GM19239 (cell line): ENCODE results near the gene RIPK1.
"Not testable (repeated sequence)": the region's sequence is repeated elsewhere in the genome, so short reads cannot be mapped to it uniquely, and the experiment has no call there.

Source experiments
- DNase-seq: peaks from one replicate; pipeline ENCODE4 v3.0.0; 2011; ENCODE audit warnings: low spot score; ENCODE audit not compliant: insufficient read length
- FAIRE-seq: peaks from 2 replicates; lab custom pipeline; 2011; peaks lifted over from hg19 to GRCh38; lab: Jason Lieb, UNC

RIPK1 gene

DNA sequence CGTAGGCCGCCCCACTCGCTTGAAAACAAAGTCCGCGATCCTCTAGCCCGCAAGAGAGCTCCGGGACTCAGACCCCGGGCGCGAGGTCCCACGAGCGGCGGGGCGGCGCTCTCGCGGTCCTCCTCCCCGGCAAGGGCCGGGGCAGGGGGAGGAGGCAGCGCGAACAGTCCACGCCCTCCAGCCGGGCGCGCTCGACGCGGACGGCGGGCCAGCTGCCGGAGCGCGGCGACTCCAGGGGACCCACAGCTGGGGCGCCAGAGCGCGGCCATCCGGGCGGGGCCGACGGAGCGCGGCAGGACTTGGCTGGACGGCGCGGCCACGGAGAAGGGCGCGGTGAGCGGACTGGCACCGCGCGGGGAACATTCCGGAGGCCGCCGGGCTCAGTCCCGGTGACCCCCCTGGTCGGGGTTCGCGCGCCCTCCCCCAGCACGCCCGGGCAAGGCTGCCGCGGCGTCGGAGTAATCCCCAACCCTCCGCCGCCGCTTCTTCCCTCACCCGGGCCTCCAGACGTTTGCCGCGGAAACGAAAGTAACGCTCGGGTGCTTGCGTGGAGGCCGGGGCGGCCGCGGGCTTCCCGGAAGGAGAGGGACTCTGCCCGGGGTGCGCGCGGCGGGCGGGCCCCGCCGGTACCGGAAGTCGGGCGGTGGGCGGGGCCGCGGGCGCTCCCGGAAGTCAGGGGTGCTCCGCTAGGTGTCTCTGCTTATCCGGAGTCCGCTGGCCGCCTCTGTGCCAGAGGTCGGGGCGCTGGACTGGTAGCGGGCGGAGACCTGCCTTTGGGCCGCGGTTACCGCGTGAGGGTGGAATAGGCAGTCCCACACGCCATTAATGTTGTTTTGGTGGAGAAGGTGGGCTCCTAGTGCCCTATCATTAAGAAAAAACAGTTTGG lies at the start of gene RIPK1:
RIPK1 (plus strand) TSS at position 166 of the 886 bp plus-strand sequence. CDS start 8,330 bp downstream, outside the sequence.
- DNase-seq (peak; percentile 93), FAIRE-seq (peak; percentile 67)

DNA sequence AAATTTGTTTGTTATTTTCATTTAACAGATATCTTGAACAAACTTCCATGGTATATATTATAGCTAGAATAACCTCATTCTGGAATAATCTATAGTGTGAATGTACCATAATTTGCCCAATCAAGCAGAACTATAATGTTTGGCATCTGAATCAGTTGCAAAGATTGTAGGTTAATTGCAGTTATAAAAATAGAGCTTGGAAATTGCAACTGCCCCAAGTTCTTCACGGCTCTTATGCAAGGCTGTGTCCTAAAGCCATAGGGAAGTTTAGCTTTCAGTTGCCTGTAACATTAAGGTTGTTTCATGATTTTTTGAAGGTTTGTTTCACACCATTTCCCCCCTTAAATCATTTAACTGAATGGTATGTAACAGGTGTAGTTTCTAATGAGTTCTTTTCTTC lies 49.2 kb upstream of the RIPK1 start:
- DNase-seq (no peak), FAIRE-seq (no peak)

DNA sequence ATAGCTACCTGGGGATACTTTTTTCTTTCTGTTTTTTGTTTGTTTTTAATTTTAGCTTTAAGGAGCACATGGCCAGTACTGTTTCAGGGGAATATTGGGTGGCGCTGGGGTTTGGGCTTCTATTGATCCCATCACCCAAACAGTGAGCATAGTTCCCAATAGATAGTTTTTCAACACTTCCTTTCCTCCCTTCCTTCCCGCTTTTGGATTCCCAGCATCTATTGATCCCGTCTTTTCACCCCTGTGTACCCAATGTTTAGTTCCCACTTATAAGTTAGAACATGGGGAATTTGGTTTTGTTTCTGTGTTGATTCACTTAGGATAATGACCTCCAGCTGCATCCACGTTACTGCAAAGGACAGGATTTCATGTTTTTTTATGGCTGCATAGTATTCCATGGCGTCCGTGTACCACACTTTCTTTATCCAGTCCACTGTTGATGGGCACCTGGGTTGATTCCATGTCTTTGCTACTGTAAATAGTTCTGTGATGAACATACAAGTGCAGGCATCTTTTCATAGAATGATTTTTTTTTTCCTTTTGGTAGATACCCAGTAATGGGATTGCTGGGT lies 48.5 kb upstream of the RIPK1 start:
- no peak for FAIRE-seq
- no peak for DNase-seq

DNA sequence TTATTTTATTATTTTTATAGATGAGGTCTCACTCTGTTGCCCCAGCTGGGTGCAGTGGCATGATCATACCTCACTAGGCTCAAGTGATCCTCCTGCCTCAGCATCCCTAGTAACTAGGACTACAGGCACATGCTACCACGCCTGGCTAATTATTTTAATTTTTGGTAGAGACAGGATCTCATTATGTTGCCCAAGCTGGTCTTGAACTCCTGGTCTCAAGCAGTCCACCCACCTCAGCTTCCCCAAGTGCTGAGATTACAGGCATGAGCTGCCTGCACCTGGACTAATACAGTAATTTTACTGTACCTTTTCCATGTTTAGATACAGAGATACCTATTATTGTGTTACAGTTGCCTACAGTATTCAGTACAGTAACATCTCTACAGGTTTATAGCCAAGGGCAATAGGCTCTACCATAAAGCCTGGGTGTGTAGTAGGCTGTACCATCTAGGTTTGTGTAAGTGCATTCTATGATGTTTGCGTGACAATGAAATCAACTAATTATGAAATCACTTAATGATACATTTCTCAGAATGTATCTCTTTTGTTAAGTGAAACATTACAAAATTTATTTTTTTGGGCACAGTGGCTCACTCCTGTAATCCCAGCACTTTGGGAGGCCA lies 47.2 kb upstream of the RIPK1 start:
- DNase-seq, FAIRE-seq: not testable (repeated sequence)

DNA sequence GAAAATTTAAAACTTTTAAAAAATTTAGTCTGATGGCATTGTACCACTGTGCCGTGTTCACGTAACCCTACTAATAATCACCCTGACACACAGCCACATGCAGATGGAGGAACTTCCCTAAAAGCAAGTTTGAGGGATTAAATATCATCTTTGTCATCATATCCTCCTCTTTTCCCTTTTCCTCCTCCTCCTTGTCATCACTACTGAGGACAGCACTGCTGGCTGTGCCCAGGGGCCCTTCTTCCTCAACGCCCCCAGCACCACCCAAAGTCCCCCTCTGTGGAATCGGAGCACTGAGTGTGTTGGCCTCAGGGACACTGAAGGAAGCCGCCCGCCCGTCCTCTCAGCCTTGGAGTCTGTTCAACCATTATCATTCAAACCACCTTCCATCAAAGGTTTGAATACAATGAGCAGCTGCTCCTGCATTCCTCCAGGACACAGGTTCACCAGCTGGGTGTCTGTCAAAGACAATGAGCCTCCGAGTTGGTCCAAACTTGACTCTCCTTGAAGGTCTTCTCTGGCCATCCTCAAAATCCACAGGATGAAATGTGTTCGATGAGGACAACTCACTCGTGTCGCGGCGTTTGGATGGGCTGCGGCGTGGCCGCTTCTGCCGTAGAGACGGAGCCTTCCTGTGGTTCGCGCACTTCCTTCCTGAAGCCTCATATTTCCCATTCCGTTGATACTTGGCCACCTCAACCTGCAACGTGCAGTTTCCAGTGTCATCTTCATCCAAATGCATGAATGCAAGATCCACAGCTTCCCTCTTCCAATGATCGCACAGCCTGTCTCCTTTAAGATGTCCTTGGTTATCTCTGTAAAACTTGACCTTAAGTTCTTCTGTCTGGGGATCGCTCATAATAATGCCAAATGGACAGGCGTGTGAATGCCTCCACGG lies 45.3 kb upstream of the RIPK1 start:
- FAIRE-seq (peak; percentile 64), DNase-seq (no peak)

DNA sequence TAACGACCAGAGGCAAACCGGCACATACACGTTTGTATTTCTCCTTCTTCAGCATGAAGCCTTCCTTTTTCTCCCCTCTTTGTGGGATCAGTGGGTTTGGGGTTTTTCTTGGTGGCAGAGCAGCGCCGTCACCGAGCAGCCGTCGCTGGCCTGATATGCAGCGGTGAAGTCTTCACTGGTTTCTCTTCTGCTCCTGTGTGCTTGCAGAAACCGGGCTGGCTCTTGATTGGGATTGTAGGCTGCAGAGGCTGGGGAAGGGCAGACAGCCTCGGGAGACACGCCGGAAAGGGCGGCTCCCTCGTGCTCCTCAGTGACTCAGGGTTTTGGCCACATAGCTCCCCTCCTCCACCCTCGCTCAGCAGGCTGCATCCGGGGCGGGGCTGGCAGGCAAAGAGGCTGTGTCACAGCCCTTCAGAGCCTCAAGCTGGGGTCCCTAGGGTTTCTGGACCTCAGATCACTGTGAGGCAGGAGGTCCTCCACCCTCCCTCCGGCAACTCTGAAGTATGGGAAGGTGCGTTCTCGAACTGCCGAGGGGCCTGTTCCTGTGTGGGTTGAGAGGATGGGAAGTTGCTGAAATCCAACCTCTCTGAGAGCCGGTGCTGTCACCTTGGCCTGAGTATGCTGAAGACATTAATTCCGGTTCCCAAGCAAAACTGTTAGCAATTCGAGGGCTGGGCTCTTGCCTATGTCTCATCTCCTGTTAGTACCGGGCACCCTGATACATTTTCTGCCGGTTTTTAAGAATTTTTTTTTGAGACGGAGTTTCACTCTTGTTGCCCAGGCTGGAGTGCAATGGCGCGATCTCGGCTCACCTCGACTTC lies 44.4 kb upstream of the RIPK1 start:
- peak; percentile 82 for FAIRE-seq
- DNase-seq, result peak; percentile 85

DNA sequence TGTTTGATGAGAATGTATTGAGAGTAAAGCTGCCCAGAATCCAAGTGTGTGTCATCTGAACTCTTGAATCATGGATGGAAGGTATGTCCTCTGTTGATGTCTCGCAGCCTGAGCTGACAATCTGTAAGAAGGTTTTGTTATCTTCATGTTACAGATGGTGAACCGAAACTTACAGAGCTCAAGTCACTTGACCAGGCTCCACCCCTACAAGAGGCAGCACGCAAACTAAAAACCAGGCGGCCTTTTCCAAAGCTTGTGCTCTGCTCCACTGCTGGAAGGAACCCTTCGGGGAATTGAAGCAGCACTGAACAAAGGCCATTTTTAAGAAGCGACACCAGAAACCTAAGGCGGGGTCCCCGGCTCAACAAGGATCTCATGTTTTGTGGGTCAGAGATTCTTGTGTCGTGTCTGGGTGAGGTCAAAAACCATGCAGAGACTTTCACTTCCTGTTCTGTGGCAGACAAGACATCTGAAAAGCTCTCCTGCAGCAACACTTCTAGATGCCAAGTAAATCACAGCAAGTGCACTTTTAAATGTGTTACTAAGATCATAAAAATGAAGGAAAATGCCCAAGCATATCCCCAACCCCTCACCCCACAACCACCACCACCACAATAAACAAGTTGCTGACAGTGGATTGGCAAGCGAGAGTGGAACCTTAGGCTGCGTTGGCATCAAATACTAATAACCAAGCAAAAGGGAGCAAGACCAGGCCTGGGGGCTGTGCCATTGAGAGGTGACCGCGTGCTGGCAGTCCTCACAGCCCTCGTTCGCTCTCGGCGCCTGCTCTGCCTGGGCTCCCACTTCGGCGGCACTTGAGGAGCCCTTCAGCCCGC lies 41.3 kb upstream of the RIPK1 start:
- DNase-seq, result peak; percentile 85
- peak; percentile 91 for FAIRE-seq

DNA sequence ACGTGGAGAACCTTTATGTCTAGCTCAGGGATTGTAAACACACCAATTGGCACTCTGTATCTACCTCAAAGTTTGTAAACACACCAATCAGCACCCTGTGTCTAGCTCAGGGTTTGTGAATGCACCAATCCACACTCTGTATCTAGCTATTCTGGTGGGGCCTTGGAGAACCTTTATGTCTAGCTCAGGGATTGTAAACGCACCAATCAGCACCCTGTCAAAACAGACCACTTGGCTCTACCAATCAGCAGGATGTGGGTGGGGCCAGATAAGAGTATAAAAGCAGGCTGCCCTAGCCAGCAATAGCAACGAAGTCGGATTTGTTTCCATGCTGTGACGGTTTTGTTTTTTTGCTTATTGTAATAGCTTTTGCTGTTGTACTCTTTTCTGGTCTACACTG lies 40.1 kb upstream of the RIPK1 start:
- not testable (repeated sequence) for FAIRE-seq, DNase-seq

DNA sequence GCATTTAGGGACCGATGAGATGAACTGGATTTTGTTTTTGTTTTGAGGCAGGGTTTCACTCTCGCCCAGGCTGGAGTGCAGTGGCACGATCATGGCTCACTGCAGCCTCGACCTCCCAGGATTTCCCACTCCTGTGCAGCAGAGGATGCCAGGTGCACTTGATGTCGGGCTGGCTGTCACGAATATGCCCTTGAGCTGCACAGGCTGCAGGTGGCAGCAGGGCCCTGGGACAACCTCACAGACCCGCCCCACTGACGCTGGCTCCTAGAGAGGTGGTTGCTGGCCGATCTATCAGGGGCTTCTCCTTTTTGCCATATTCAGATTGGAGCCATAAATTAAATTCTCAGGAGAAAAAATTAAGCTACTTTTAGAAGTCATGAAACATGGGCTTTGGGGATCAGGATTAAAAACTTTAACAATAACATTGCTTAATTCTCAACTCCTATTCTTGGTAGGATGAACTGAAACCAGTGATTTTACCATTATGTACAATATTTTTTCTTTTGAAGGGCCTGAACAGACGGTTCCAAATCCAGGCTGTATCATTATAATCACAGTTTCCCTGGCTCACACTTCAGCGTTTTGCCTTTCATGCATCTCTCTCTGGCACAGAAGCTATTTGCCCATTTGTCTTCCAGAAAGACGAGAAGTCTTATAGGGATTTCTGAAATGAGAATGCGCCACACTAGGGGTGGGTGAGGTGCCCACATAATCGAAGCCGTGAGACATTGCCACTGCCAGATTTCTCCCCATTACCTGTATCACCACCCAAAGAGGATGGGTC lies 36.2 kb upstream of the RIPK1 start:
- DNase-seq, result no peak

DNA sequence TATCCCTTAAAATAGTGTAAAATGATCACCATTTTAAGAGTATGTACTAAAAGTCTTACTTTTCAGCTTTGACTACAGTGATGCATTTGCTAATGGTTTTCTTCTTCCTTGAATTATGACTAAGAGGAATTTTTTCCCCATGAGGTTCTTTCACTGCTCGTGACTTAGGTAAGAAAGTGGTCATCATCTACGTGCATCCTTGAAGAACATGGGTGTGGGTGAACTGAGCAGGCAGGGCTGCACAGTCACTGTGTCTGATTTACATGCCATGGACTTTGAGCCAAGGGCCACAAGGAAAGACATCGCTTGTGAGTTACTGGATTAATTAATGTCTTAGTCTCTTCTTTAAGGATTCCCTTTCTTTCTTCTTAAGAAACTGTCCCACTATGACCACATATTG lies 35.3 kb upstream of the RIPK1 start:
- DNase-seq (no peak), FAIRE-seq (no peak)

More for the DNA sequence above, 36.2 kb upstream of the RIPK1 start:
- FAIRE-seq, result no peak

DNA sequence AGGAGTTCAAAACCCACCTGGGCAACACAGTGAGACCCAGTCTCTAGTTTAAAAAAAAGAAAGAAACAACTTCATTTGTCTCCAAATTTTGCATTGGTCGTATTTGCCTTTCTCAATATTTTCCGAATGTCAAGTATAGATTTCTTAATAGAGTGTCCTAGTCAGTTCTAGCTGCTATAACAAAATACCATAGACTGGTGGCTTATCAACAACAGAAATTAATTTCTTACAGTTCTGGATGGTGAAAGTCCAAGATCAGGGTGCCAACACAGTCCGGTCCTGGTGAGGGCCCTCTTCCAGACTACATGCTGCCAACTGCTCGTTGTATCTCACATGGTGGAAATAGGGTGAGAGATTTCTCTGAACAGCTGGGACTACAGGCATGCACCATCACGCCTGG lies 34.6 kb upstream of the RIPK1 start:
- FAIRE-seq (no peak), DNase-seq (no peak)

DNA sequence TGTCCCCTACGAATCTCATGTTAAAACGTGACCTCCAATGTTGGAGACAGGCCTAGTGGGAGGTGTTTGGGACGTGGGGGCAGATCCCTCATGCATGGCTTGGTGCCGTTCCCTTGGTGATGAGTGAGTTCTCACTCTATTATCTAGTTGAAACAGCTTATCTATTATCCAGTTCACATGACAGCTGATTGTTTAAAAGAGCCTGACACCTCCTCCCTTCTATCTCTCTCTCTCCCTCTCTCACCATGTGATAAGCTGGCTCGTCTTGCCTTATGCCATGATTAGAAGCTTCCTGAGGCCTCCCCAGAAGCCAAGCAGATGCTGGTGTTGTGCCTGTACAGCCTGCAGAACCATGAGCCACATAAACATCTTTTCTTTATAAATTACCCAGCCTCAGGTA lies 32.9 kb upstream of the RIPK1 start:
- no peak for FAIRE-seq
- DNase-seq, result no peak

DNA sequence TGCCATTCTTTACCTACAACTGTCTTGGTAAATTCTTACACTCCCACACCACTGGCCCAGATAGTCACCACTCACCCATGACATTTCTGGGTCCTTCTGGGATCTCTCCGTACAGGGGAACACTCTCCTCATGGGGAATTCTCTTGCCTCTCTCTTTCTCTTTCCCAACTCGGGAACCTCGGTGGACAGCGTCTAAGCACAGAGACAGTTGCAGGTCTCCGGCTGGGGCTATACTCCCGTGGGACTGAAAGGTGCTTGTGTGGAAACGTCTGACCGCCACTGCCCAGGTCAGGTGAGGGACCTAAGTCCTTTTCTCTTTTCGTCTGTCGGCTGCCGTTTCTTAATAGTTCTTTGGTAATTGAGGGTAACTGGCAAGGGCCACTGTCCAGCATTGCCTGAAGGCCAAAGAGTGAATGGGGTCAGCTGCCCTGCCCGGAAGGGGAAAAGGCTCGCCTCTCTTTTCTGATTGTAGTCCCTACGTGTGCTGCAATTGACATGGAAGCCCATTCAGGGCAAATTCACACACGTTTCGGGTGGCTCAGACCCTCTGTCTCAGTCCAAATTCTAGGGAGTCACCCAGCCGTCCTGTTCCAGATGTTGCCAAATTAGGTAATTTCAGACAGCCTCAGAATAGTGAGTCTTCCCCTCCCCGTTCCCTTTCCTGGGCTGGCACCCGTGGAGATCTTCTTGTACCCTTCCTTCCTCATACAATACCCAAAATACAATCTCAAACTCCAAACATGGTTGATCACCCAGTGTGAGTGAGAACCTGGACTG lies 31.2 kb upstream of the RIPK1 start:
- FAIRE-seq (no peak), DNase-seq (no peak)

DNA sequence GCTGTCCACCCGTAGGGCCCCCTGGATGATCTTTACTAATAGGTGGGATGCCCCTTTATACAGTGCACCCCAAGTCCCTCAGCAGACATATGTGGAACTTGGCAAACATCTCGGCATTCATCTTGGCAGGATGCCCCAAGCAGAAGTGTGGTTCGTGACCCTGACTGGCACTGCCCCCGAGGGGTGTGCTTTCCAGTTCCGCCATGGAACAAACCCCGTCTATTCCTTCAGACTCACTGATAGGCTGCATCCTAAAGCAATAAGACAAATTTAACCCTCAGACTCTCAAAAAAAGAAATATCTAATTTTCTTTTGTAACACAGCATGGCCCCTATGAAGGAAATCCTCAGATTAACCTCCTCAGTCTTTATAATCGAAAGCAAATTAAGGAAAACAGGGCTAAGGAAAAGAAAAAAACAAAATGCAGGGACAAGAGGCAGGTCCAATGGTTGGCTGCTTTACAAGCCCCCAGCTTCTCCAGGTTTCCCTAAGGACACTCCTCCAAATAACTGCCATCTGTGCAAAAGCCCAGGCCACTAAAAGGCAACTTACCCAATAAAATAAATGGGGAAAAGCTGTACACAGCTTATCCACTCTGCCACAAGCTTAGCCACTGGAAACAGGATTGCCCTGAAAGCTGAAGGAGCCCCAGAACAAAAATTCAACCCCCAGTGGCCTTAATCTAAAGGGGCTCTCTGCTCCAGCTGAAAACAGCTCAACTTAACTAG lies 30.5 kb upstream of the RIPK1 start:
- FAIRE-seq (no peak), DNase-seq (no peak)

DNA sequence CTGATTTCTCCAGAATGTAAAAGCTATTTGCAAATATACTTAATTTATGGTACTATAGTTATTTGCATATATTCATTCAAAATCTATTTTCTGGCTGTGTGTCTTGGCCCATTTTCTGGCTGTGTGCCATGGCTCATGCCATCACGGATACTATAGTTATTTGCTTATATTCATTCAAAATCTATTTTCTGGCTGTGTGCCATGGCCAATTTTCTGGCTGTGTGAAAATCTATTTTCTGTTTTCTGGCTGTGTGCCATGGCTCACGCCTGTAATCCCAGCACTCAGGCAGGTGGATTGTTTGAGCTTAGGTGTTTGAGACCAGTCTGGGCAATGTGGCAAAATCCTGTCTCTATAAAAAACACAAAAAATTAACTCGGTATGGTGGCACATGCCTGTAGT lies 28.9 kb upstream of the RIPK1 start:
- no peak for FAIRE-seq
- no peak for DNase-seq

DNA sequence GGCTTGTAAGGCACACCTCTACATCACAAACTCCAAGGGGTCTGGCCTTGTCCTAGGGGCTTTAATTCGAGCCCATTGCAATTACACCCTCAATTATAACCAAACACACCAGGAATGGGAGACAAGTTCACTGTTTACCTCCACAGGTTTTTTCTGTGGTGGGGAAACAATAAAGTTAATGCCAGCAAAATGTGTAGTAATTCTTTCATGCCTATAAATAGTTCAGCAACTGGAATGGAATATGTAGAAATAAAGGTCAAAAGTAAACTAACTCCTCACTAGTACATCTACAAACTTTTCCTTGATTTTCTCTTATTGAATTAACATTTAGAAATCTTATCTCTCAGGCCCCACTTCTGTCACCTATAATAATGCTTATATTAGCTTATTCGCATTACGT lies 27.1 kb upstream of the RIPK1 start:
- FAIRE-seq, result no peak

More for the DNA sequence above, 27.1 kb upstream of the RIPK1 start:
- DNase-seq, result no peak
